Measurements from ENCODE around the gene COX6B2.

DNA sequence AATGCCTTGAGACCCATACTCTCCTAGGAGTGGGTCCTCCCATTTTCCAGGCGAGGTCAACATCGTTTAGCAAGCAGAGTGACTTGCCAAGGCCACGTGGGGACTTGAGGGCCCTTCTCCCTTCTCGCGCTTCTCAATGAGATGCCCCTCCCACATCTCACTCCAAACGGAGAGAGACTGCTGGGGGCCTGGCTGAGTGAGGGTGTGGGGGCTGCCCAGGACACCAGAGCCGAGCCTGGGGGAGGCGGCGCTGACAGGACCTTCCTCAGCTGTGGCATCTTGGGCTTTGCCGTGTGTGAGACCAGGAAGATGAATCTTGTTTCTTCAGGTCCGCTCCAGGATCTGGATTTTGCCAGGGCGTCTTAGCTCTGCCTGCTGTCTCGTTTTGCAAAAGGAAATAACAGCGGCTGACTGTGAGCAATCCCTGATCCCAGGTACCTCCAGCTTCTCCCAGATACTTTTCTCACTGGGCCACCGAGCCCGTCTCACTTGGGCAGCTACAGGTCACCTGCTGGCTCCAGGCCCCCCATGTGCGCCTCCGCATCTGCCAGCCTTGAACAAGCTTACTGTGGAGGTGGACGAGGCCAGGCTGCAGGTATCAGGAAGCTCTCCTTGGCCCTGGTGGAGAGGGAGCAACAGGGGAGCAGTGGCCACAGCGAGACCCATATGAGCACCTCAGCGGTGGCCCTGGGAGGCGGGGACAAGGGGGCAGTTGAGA is 6.0 kb downstream of the COX6B2 start:
- TF ChIP-seq POLR2AphosphoS5 (IDR thresholded peaks at IDR 0.05; ENCODE audit: borderline replicate concordance, low read depth, low read length) (no peak), EZH2 (IDR thresholded peaks at IDR 0.05) (no peak), FOXP2 (optimal IDR thresholded peaks at IDR 0.05; ENCODE audit: control extremely low read depth, extremely low read length, insufficient read depth) (no peak)

All from SK-N-MC (cell line).